ENCODE data around the gene SSH3.
A peak's percentile ranks its signal among the peaks of the same experiment; 100 is the strongest.

SSH3 gene

DNA sequence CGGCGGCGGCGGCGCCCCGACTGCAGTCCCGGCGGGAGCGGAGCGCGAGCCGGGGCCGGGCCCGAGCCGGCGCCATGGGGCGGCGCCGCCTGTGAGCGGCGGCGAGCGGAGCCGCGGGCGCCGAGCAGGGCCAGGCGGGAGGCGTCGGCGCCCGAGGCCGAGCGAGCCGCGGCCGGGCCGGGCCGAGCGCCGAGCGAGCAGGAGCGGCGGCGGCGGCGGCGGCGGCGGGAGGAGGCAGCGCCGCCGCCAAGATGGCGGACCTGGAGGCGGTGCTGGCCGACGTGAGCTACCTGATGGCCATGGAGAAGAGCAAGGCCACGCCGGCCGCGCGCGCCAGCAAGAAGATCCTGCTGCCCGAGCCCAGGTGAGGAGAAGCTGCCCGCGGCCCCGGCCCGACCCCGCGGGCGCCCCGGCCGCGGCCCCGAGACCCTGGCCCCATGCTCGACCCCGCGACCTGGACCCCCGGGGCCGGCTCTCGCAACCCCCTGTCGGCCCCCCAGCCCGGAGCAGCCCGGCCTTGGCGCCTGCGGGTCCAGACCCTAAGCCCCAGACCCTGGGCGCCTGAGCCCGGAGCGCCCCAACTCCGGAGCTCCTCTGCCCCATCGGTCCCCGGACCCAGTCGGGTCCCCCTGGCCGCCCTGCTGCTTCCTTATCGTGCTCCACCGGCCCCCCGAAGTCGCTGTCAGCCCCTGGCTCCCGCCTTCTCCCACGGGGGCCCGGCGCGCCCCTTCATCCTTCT is 36.7 kb upstream of the SSH3 start, which contains the start of gene GRK2:
Gene GRK2 (plus strand): TSS at position 25 of the 739 bp plus-strand sequence. CDS start 227 bp downstream, at position 252.
- no peak for TF ChIP-seq ZNF274 (IDR thresholded peaks at IDR 0.05; ENCODE audit: low read depth, low read length)
- TF ChIP-seq YY1 (IDR thresholded peaks at IDR 0.05; ENCODE audit: insufficient read depth, insufficient read length): peak; percentile 51
- no peak for TF ChIP-seq SUZ12 (IDR thresholded peaks at IDR 0.05; ENCODE audit: extremely low read depth, insufficient read depth, insufficient read length)
- peak within 1 kb of the TSS; percentile 82 for H3K4me3 ChIP-seq (ENCODE audit: insufficient read length, low read depth)
- peak within 1 kb of the TSS; percentile 92 for H3K9ac ChIP-seq (ENCODE audit: insufficient read length, low read depth)
- DNase-seq (ENCODE audit: low read depth, low spot score): no peak
- peaks cover 26% of the 10 kb centered on the region for H3K27me3 ChIP-seq (ENCODE audit: insufficient read depth, insufficient read length)
- H3K9me3 ChIP-seq (ENCODE audit: insufficient read depth, low read length): no peaks in the 10 kb centered on the region
- peaks cover 32% of the 10 kb centered on the region for H3K36me3 ChIP-seq (ENCODE audit: insufficient read depth, insufficient read length, low read length)
- H3K4me1 ChIP-seq (ENCODE audit: insufficient read depth, insufficient read length): peaks cover 44% of the 10 kb centered on the region

GRCh38 chr11:67267188-67268080 is 35.9 kb upstream of the SSH3 start:
- TF ChIP-seq ZNF274 (IDR thresholded peaks at IDR 0.05; ENCODE audit: low read depth, low read length) (no peak), YY1 (IDR thresholded peaks at IDR 0.05; ENCODE audit: insufficient read depth, insufficient read length) (no peak), SUZ12 (IDR thresholded peaks at IDR 0.05; ENCODE audit: extremely low read depth, insufficient read depth, insufficient read length) (no peak)
- Histone ChIP-seq H3K4me3 (ENCODE audit: insufficient read length, low read depth) (peak overlapping the region; percentile 82), H3K4me1 (ENCODE audit: insufficient read depth, insufficient read length) (peaks cover 42% of the 10 kb centered on the region), H3K9me3 (ENCODE audit: insufficient read depth, low read length) (no peaks in the 10 kb centered on the region), H3K36me3 (ENCODE audit: insufficient read depth, insufficient read length, low read length) (peaks cover 40% of the 10 kb centered on the region), H3K27me3 (ENCODE audit: insufficient read depth, insufficient read length) (peaks cover 26% of the 10 kb centered on the region), H3K9ac (ENCODE audit: insufficient read length, low read depth) (peak overlapping the region; percentile 92)
- no peak for DNase-seq (ENCODE audit: low read depth, low spot score)

DNA sequence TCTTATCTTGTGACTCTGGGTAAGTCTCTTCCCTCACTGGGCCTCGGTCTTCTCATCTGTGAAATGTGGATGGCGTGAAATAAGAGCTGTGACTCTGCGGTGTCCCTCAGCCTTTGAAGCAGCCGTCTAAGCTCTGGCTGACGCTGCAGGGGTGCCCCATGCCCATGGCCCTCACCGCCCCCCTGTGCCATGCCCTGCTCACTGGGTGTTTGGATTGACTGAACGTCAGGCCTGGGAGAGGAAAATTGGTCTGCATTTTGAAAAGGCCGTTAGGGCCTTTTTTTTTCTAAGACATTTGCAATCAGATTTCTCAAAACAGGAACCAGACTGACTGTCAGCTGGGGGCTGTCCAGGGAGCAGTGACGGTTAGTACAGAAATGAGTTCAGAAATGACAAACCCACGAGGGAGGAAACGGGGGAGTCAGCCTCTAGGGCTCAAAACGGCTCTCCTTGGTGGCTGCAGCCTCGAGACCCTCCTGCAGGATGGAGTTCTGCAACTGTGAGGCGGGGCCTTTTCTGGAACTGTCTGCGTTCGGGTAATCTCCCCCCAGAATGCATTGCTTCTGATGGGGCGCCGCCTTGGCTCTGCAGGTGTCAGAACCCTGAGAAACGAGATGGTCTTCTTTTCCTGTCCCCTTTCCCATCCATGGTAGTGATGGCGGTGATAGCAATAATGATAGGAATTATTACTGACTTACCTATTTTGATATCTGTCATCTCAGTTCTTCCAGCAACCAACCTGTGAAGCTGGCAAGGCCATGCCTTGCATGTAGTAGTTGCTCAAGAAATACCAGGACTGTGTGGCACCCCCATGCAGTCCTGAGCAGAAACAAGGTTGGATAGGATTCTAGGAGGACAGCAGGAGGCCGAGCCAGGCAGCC is 35.0 kb upstream of the SSH3 start:
- peak overlapping the region; percentile 45 for H3K9ac ChIP-seq (ENCODE audit: insufficient read length, low read depth)
- H3K36me3 ChIP-seq (ENCODE audit: insufficient read depth, insufficient read length, low read length): peaks cover 48% of the 10 kb centered on the region
- DNase-seq (ENCODE audit: low read depth, low spot score): no peak
- H3K4me1 ChIP-seq (ENCODE audit: insufficient read depth, insufficient read length): peaks cover 34% of the 10 kb centered on the region
- TF ChIP-seq SUZ12 (IDR thresholded peaks at IDR 0.05; ENCODE audit: extremely low read depth, insufficient read depth, insufficient read length) (no peak), YY1 (IDR thresholded peaks at IDR 0.05; ENCODE audit: insufficient read depth, insufficient read length) (no peak), ZNF274 (IDR thresholded peaks at IDR 0.05; ENCODE audit: low read depth, low read length) (no peak)
- no peaks in the 10 kb centered on the region for H3K9me3 ChIP-seq (ENCODE audit: insufficient read depth, low read length)
- peaks cover 25% of the 10 kb centered on the region for H3K27me3 ChIP-seq (ENCODE audit: insufficient read depth, insufficient read length)
- no peak overlapping the region for H3K4me3 ChIP-seq (ENCODE audit: insufficient read length, low read depth)

DNA sequence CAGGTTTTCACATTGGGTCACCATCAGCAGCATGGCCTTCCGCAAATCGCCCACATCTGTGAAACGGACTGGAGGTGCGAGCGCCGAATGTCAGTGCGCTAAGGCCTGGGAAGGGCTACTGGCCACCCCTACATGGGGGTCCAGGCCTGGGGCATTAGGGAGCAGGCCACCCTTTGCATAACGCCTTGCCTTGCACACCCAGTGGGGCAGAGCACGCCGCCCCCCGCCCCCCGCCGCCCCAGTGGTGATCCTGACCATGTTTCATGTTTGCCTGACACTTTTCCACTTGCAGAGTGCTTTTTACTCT is 34.4 kb upstream of the SSH3 start:
- H3K4me3 ChIP-seq (ENCODE audit: insufficient read length, low read depth): no peak overlapping the region
- peaks cover 35% of the 10 kb centered on the region for H3K4me1 ChIP-seq (ENCODE audit: insufficient read depth, insufficient read length)
- H3K9ac ChIP-seq (ENCODE audit: insufficient read length, low read depth): peak overlapping the region; percentile 45
- peaks cover 48% of the 10 kb centered on the region for H3K36me3 ChIP-seq (ENCODE audit: insufficient read depth, insufficient read length, low read length)
- no peak for DNase-seq (ENCODE audit: low read depth, low spot score)
- TF ChIP-seq SUZ12 (IDR thresholded peaks at IDR 0.05; ENCODE audit: extremely low read depth, insufficient read depth, insufficient read length) (no peak), YY1 (IDR thresholded peaks at IDR 0.05; ENCODE audit: insufficient read depth, insufficient read length) (no peak), ZNF274 (IDR thresholded peaks at IDR 0.05; ENCODE audit: low read depth, low read length) (no peak)
- no peaks in the 10 kb centered on the region for H3K9me3 ChIP-seq (ENCODE audit: insufficient read depth, low read length)
- H3K27me3 ChIP-seq (ENCODE audit: insufficient read depth, insufficient read length): peaks cover 21% of the 10 kb centered on the region

- peaks cover 14% of the 10 kb centered on the region for H3K27me3 ChIP-seq (ENCODE audit: insufficient read depth, insufficient read length)
- DNase-seq (ENCODE audit: low read depth, low spot score): no peak
- H3K9me3 ChIP-seq (ENCODE audit: insufficient read depth, low read length): no peaks in the 10 kb centered on the region
- TF ChIP-seq SUZ12 (IDR thresholded peaks at IDR 0.05; ENCODE audit: extremely low read depth, insufficient read depth, insufficient read length): no peak
- TF ChIP-seq ZNF274 (IDR thresholded peaks at IDR 0.05; ENCODE audit: low read depth, low read length): no peak
- TF ChIP-seq YY1 (IDR thresholded peaks at IDR 0.05; ENCODE audit: insufficient read depth, insufficient read length): no peak
- H3K36me3 ChIP-seq (ENCODE audit: insufficient read depth, insufficient read length, low read length): peaks cover 50% of the 10 kb centered on the region
- H3K4me1 ChIP-seq (ENCODE audit: insufficient read depth, insufficient read length): peaks cover 36% of the 10 kb centered on the region
- H3K9ac ChIP-seq (ENCODE audit: insufficient read length, low read depth): peak overlapping the region; percentile 65
- no peak overlapping the region for H3K4me3 ChIP-seq (ENCODE audit: insufficient read length, low read depth)
Observed at GRCh38 chr11:67269401-67270255, 33.7 kb upstream of the SSH3 start.

All from NT2/D1 (cell line).